ENCODE results near the gene TMEM132E. TPM values are rescaled to one million over a fixed set of nuclear protein-coding genes. Genes with fewer than 3 reads are reported as not detected.

The TMEM132E gene
- total RNA-seq, 2 donors from 2014 or later, result 0.24 to 0.26 TPM

GRCh38 chr17:34584805-34585416 lies 5.5 kb downstream of the TMEM132E start:
- Histone ChIP-seq H3K27me3 (peaks cover 19 to 29% of the 10 kb centered on the region in 2 donors), H3K9me3 (no peaks in the 10 kb centered on the region), H3K4me3 (no peak overlapping the region), H3K36me3 (no peaks in the 10 kb centered on the region), H3K4me1 (peaks cover 0 to 23% of the 10 kb centered on the region in 2 donors), H3K27ac (no peak overlapping the region)
- TF ChIP-seq, protein P1, sequence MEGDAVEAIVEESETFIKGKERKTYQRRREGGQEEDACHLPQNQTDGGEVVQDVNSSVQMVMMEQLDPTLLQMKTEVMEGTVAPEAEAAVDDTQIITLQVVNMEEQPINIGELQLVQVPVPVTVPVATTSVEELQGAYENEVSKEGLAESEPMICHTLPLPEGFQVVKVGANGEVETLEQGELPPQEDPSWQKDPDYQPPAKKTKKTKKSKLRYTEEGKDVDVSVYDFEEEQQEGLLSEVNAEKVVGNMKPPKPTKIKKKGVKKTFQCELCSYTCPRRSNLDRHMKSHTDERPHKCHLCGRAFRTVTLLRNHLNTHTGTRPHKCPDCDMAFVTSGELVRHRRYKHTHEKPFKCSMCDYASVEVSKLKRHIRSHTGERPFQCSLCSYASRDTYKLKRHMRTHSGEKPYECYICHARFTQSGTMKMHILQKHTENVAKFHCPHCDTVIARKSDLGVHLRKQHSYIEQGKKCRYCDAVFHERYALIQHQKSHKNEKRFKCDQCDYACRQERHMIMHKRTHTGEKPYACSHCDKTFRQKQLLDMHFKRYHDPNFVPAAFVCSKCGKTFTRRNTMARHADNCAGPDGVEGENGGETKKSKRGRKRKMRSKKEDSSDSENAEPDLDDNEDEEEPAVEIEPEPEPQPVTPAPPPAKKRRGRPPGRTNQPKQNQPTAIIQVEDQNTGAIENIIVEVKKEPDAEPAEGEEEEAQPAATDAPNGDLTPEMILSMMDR (IDR thresholded peaks at IDR 0.05), result no peak
- no peak for DNase-seq (ENCODE audit: low spot score)

GRCh38 chr17:34586346-34586846 lies 7.0 kb downstream of the TMEM132E start:
- H3K9me3 ChIP-seq, result no peaks in the 10 kb centered on the region
- H3K4me1 ChIP-seq, result peaks cover 0 to 8% of the 10 kb centered on the region in 2 donors
- H3K36me3 ChIP-seq, result no peaks in the 10 kb centered on the region
- no peak overlapping the region for H3K4me3 ChIP-seq
- TF ChIP-seq, protein P1 (IDR thresholded peaks at IDR 0.05), result no peak
- H3K27ac ChIP-seq, result no peak overlapping the region
- H3K27me3 ChIP-seq, result peaks cover 11 to 14% of the 10 kb centered on the region in 2 donors
- DNase-seq (ENCODE audit: low spot score), result no peak

DNA sequence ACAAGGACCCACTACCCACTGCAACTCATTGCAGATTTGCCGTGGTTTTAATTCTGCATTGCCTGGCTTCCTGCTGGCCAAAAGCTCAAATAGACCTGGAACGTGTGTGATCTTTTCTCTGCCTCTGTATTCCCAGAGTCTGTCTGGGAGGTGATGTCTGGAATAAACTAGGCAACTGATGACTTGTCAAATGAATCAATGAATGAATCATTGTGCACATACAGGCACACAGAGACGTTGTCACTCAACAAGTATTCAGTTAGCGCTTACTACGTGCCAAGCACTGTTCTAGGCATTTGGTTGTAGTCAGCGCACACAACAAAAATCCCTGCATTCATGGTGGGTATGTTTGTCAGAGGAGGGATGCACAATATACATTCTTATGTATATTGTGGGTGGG lies 8.9 kb downstream of the TMEM132E start:
- Histone ChIP-seq H3K4me1 (no peaks in the 10 kb centered on the region), H3K27ac (no peak overlapping the region), H3K36me3 (no peaks in the 10 kb centered on the region), H3K9me3 (no peaks in the 10 kb centered on the region), H3K4me3 (no peak overlapping the region), H3K27me3 (peaks cover 3% of the 10 kb centered on the region in 2 donors)
- DNase-seq (ENCODE audit: low spot score), result no peak
- TF ChIP-seq, protein P1 (IDR thresholded peaks at IDR 0.05), result no peak

DNA sequence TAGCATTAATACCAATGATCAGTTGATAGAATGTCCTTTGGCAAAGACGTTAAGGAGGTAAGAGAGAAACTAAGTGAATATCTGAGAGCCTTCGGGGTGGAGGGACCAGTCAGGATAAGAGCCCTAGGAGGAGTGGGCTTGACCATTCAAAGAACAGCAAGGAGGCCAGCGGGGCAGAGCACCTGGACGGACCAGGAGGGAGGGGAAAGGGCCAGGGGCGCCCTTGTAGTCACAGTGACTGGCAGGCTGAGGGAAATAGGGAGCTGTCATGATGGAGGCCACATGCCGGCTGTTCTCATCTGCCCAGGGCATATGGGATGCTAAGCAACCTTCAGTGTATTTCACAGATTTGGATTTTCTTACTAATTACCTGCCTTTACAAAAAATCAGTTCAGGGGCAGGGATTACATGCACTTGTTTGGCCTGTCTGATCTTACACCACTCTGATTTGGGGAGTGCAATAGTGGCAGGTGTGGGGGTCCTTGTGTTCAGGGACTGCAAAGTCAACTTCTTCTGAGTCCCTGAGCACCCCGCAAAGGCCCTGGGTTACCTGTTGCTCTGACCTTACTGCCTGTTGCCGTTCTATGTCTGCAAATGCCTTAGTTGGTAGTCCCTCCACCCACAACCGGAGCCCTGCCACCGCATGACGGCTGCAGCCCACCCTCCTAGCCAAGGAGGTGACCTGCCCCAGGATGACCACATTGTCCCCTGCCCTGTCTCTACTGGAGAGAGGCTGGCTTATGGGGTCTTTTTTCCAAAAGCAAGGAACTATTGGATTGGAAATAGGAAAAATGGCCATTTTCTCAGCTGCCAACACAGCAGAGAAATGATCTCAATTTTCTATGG lies 10.0 kb downstream of the TMEM132E start:
- TF ChIP-seq, protein P1 (IDR thresholded peaks at IDR 0.05), result no peak
- Histone ChIP-seq H3K4me1 (no peaks in the 10 kb centered on the region), H3K27me3 (peaks cover 0 to under 1% of the 10 kb centered on the region in 2 donors), H3K9me3 (no peaks in the 10 kb centered on the region), H3K4me3 (no peak overlapping the region), H3K27ac (no peak overlapping the region), H3K36me3 (no peaks in the 10 kb centered on the region)
- DNase-seq (ENCODE audit: low spot score), result no peak

- TF ChIP-seq, protein P1 (IDR thresholded peaks at IDR 0.05), result no peak
- no peak for DNase-seq (ENCODE audit: low spot score)
- Histone ChIP-seq H3K4me1 (no peaks in the 10 kb centered on the region), H3K27ac (no peak overlapping the region), H3K9me3 (no peaks in the 10 kb centered on the region), H3K4me3 (no peak overlapping the region), H3K36me3 (no peaks in the 10 kb centered on the region), H3K27me3 (no peaks in the 10 kb centered on the region)
Measured at GRCh38 chr17:34592002-34592401, 12.6 kb downstream of the TMEM132E start.
